Embryonic facial prominence (tissue), 1 donor: ENCODE data around the gene MRPL45.

ENCODE experiments used
- DNase-seq: peaks from one replicate; pipeline ENCODE4 v3.0.0-alpha.2; 2016; ENCODE audit errors: extremely low spot score

The MRPL45 gene

GRCh38 chr17:38345743-38346142 lies 48.8 kb downstream of the MRPL45 start:
- no peak for DNase-seq

GRCh38 chr17:38349097-38349730 lies 52.2 kb downstream of the MRPL45 start:
- peak; percentile 52 for DNase-seq

GRCh38 chr17:38350035-38350434 lies 53.1 kb downstream of the MRPL45 start:
- no peak for DNase-seq

GRCh38 chr17:38351412-38352222 lies 54.6 kb downstream of the MRPL45 start, which contains the start of gene SOCS7:
Gene SOCS7 (plus strand): TSS chr17:38351844. CDS start chr17:38352053, 209 bp downstream.
- DNase-seq, result peak; percentile 80

- DNase-seq, result no peak
Measured at GRCh38 chr17:38352245-38353085, 55.5 kb downstream of the MRPL45 start.

GRCh38 chr17:38353086-38353604 lies 56.2 kb downstream of the MRPL45 start:
- DNase-seq, result no peak

- DNase-seq, result no peak
Measured at GRCh38 chr17:38353668-38354067, 56.7 kb downstream of the MRPL45 start.

- no peak for DNase-seq
Measured at GRCh38 chr17:38354466-38354865, 57.5 kb downstream of the MRPL45 start.

- DNase-seq, result no peak
Measured at GRCh38 chr17:38355251-38355650, 58.3 kb downstream of the MRPL45 start.

- DNase-seq, result no peak
Measured at GRCh38 chr17:38357486-38358123, 60.6 kb downstream of the MRPL45 start.

GRCh38 chr17:38358586-38359513 lies 61.9 kb downstream of the MRPL45 start:
- DNase-seq, result no peak

- DNase-seq, result no peak
Measured at GRCh38 chr17:38361694-38362465, 64.9 kb downstream of the MRPL45 start.

GRCh38 chr17:38363016-38363415 lies 66.0 kb downstream of the MRPL45 start:
- DNase-seq, result no peak

- no peak for DNase-seq
Measured at GRCh38 chr17:38364741-38365140, 67.8 kb downstream of the MRPL45 start.

GRCh38 chr17:38369124-38369886 lies 72.3 kb downstream of the MRPL45 start:
- no peak for DNase-seq
